AG09319 (cell line): ENCODE results near the gene SAMD3.

Experiments used
- DNase-seq: peaks from one replicate; pipeline ENCODE4 v3.0.0-alpha.2; 2010; ENCODE audit warnings: low read depth; ENCODE audit errors: extremely low read depth
- TF ChIP-seq, protein P1 (sequence below): IDR thresholded peaks from 2 replicates; pipeline ENCODE4 v1.5.1; 2011; ENCODE audit warnings: low read depth, mild to moderate bottlenecking, inconsistent platforms, low read length, moderate library complexity

The SAMD3 gene

DNA sequence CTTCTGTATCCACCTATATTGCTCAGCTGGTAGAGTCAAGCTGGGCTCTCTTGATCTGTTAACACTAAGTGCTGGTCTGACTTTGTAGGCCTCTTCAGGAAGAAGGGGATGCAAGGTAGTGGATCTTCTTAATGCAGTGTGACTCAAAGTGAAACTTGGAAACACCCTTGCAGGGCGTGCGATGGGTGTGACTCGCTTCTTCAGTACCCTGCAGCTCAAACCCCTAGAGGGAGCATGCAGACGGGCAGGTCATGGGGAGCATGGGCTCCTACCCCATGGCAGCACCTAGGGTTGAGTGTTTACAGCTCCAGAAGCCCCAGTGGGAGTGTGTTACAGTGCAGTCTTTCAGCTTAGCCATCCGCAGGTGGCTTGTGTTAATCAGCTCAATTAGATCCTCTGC is 757 bp upstream of the SAMD3 start:
- no peak for DNase-seq
- TF ChIP-seq, protein P1, sequence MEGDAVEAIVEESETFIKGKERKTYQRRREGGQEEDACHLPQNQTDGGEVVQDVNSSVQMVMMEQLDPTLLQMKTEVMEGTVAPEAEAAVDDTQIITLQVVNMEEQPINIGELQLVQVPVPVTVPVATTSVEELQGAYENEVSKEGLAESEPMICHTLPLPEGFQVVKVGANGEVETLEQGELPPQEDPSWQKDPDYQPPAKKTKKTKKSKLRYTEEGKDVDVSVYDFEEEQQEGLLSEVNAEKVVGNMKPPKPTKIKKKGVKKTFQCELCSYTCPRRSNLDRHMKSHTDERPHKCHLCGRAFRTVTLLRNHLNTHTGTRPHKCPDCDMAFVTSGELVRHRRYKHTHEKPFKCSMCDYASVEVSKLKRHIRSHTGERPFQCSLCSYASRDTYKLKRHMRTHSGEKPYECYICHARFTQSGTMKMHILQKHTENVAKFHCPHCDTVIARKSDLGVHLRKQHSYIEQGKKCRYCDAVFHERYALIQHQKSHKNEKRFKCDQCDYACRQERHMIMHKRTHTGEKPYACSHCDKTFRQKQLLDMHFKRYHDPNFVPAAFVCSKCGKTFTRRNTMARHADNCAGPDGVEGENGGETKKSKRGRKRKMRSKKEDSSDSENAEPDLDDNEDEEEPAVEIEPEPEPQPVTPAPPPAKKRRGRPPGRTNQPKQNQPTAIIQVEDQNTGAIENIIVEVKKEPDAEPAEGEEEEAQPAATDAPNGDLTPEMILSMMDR, result no peak

DNA sequence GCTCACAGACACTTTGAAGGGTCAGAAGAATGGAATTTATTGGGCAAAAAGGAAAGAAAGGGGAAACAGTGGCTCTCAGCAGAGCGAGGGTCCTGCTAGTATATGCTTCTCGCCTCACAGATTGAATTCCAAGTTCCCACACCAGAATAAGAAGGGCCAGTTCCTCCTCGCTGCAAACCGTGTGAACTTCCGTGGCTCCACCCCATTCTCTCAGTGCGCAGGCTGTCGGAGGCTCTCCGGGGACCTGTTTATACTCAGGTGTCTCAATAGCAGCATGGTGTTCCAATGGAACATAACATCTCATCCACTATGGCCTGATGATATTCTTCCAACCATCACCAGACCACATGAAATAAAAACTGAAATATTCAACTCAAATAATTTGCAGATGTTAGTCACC is 4.6 kb downstream of the SAMD3 start:
- no peak for DNase-seq
- TF ChIP-seq, protein P1, result no peak

DNA sequence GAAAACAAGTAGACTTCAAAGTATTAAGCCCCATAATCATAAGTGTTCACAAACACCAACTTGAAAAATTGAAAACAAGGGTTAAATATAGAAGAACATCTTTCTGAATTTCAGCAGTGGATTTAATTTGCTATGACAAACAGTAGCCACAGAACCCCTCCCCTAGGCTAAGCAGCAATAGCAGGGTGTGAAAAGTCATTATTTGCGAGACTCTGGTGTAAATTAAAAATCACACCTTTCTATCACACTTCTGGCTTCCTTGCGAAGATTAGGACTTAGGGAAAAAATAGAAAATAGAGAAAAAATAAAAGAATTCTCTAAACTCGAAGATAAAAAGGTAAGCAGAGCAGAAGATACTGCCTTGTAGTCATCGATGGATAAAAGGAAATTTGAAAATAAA is 6.1 kb downstream of the SAMD3 start:
- TF ChIP-seq, protein P1, result no peak
- no peak for DNase-seq

DNA sequence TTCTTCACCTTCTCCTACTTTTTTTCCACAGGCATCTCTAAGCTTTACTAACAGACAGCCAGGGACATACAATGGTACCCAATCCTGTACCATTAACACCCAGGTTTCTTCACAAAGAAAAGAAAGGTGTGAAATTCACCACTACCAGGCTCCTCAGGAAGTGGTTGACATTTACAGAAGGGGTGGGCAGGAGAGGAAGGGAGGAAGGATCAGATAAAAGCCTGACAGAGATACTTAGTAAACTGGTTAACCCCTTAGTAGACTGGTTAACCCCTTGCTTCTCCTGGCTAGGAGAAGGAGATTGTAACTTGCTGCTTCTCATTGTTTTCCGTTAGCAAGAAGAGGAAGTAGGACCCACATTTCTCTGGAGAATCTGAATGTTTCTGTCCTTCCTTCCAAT is 7.2 kb downstream of the SAMD3 start:
- no peak for DNase-seq

DNA sequence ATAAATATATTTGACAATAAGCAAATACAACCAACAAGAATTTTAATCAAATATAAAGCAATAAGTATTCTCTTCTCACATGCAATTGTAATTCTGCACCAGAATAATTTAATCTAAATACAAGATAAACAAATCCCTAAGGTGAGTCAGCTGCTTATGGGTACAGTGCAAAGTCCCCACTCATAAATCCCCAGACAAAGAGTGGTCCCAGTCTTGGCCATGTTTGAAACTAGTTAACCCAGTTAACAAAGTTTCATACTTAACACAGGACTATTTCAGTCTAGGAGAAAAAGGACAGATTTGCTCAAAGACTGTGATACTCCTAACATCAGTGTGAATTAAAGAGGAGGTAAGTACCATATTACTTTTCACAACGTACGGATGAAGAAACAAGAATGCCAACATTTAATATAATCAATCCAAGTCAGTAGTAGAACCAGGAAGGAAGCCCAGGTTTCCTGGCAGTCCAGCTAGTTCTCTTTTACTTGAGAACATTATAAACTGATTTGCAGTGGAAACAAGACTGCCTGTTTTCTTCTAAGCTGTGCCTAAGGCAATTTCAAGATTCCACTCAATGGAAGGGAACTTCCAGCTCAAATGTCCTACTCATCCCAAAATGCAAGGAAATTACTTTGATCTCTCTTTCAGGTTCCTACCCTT is 10.4 kb downstream of the SAMD3 start:
- no peak for DNase-seq
- TF ChIP-seq, protein P1, result no peak

More for the DNA sequence above, 7.2 kb downstream of the SAMD3 start:
- TF ChIP-seq, protein P1, result no peak

DNA sequence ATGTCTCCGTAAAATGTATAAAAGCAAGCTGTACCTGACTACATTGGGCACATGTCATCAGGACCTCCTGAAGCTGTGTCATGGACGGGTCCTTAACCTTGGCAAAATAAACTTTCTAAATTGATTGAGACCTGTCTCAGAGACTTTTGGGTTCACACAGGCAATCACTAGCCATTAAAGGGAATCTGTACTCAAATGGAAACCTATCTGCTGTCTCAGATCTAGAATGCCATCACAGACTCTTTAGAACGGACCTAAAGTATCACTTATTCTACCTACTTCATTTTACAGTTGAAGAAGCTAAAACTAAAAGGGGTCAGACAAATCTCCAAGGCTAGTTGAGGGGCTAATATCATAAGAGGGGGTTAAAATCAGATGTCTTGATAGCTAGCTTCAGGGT is 11.1 kb downstream of the SAMD3 start:
- no peak for DNase-seq
- TF ChIP-seq, protein P1, result no peak

DNA sequence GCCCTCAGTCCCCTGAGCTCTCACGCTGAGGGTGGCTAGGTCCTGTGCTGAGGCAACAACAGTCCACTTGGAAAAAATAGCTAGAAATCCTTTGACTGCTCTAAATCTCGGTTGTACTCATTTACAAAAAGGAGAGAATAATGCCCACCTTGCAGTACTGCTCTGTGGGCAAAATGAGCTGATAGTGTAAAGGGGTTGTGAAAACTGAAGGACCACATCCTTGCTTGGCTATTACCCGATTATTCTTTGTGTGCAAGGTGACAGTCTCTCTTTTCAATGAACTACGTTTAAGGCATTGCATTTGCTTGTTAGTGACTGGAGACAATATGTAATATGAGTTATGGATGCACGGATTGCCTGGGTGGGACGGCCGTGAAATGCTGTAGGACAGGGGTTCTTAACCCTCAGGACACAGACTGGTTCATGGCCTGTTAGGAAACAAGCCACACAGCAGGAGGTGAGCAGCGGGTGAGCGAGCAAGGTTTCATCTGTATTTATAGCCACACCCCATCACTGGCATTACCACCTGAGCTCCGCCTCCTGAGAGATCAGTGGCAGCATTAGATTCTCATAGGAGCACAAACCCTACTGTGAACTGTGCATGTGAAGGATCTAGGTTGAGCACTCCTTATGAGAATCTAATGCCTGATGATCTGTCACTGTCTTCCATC is 14.6 kb downstream of the SAMD3 start:
- TF ChIP-seq, protein P1, result no peak

More for the DNA sequence above, 14.6 kb downstream of the SAMD3 start:
- DNase-seq, result no peak
